ENCODE results near the gene PDGFB. TPM values are rescaled to one million over a fixed set of nuclear protein-coding genes. Genes with fewer than 3 reads are reported as not detected.

PDGFB gene
- total RNA-seq, 1 experiment from 2014 or later = 9.2 TPM

- TF ChIP-seq MLX (CRISPR knock-in tag; IDR thresholded peaks at IDR 0.05) = no peak
Measured at GRCh38 chr22:39232806-39233709, 11.7 kb downstream of the PDGFB start (continued).

GRCh38 chr22:39232246-39232645 lies 12.5 kb downstream of the PDGFB start:
- POLR2A ChIA-PET = no interaction called here

More at GRCh38 chr22:39232246-39232645, 12.5 kb downstream of the PDGFB start:
- Mint-ChIP-seq H3K27me3 (ENCODE audit: low read depth) (peaks cover 37% of the 10 kb centered on the region), H3K4me3 (no peak overlapping the region), H3K9me3 (no peaks in the 10 kb centered on the region), H3K4me1 (peaks cover 70% of the 10 kb centered on the region), H3K27ac (no peak overlapping the region), H3K36me3 (peaks cover 14% of the 10 kb centered on the region)
- DNase-seq (ENCODE audit: low spot score) (no peak), ATAC-seq (no peak)
- TF ChIP-seq TEAD4 (CRISPR knock-in tag; IDR thresholded peaks at IDR 0.05) (no peak), NR3C1 (CRISPR knock-in tag; conservative IDR thresholded peaks at IDR 0.05; ENCODE audit: low read depth) (no peak), CBFB (CRISPR knock-in tag; IDR thresholded peaks at IDR 0.05; ENCODE audit: low read depth) (no peak), CDX4 (CRISPR knock-in tag; IDR thresholded peaks at IDR 0.05; ENCODE audit: borderline replicate concordance) (no peak), ZBTB21 (CRISPR knock-in tag; IDR thresholded peaks at IDR 0.05; ENCODE audit: borderline replicate concordance) (no peak), ZNF425 (CRISPR knock-in tag; conservative IDR thresholded peaks at IDR 0.05) (no peak), USF1 (CRISPR knock-in tag; IDR thresholded peaks at IDR 0.05) (no peak), STAT6 (CRISPR knock-in tag; conservative IDR thresholded peaks at IDR 0.05; ENCODE audit: low read depth) (no peak), MYBL2 (CRISPR knock-in tag; IDR thresholded peaks at IDR 0.05) (no peak), ARID4B (CRISPR knock-in tag; IDR thresholded peaks at IDR 0.05; ENCODE audit: borderline replicate concordance) (no peak), NFE2L1 (CRISPR knock-in tag; IDR thresholded peaks at IDR 0.05) (no peak)
- CTCF ChIA-PET = interaction anchor here (1.2 to 5.0 kb wide), 5 partner anchors 9 to 78 kb away, joined by 3 to 43 read pairs (median 14); no protein-coding TSS in a partner anchor

All from WTC11 (cell line).